Nephron (organoid): ENCODE results near the gene KIFAP3.

Source experiments
- H3K27ac Mint-ChIP-seq, 3 experiments: 2 replicates each; pipeline ENCODE4 v1.8.0; 2020; ENCODE audit warnings: mixed read lengths in 3 of 3, mild to moderate bottlenecking in 2 of 3, moderate library complexity in 1 of 3
- H3K27me3 Mint-ChIP-seq: 2 replicates; pipeline ENCODE4 v1.8.0; 2021; ENCODE audit warnings: low read depth, mild to moderate bottlenecking, moderate library complexity, mixed read lengths
- H3K36me3 Mint-ChIP-seq: 2 replicates; pipeline ENCODE4 v1.8.0; 2020; ENCODE audit warnings: low read depth, mixed read lengths
- H3K4me1 Mint-ChIP-seq: 2 replicates; pipeline ENCODE4 v1.8.0; 2020; ENCODE audit warnings: mixed read lengths
- H3K4me3 Mint-ChIP-seq, 3 experiments: 2 replicates each; pipeline ENCODE4 v1.8.0; 2020; ENCODE audit warnings: mild to moderate bottlenecking in 3 of 3, mixed read lengths in 3 of 3, moderate library complexity in 2 of 3
- H3K9me3 Mint-ChIP-seq: 2 replicates; pipeline ENCODE4 v1.8.0; 2020; ENCODE audit warnings: mixed read lengths
- CTCF ChIP-seq, 3 experiments: fragments of 200-600 bp; sonication (generic); IDR thresholded peaks; one replicate each; pipeline ENCODE4 v1.5.0; 2021; ENCODE audit warnings: antibody characterized with exemption in 3 of 3; ENCODE audit not compliant: unreplicated experiment in 3 of 3

KIFAP3 gene

GRCh38 chr1:169889871-169890270 is 184.6 kb downstream of the KIFAP3 start:
- Mint-ChIP-seq H3K4me3 (peak overlapping the region in 1 of 3 experiments; percentile 28), H3K27ac (peak overlapping the region in 1 of 3 experiments; percentile 0), H3K27me3 (no peaks in the 10 kb centered on the region), H3K4me1 (peaks cover 28% of the 10 kb centered on the region), H3K9me3 (no peaks in the 10 kb centered on the region), H3K36me3 (peaks cover 29% of the 10 kb centered on the region)
- TF ChIP-seq CTCF (IDR thresholded peaks at IDR 0.05; ENCODE audit: unreplicated experiment in 3 of 3) = no peak

GRCh38 chr1:169886931-169887330 is 187.6 kb downstream of the KIFAP3 start:
- Mint-ChIP-seq H3K4me3 (no peak overlapping the region), H3K4me1 (peaks cover 18% of the 10 kb centered on the region), H3K36me3 (peaks cover 37% of the 10 kb centered on the region), H3K27me3 (no peaks in the 10 kb centered on the region), H3K9me3 (no peaks in the 10 kb centered on the region), H3K27ac (no peak overlapping the region)
- TF ChIP-seq CTCF (IDR thresholded peaks at IDR 0.05; ENCODE audit: unreplicated experiment in 3 of 3) = no peak

GRCh38 chr1:169886422-169886821 is 188.1 kb downstream of the KIFAP3 start:
- peaks cover 15% of the 10 kb centered on the region for H3K4me1 Mint-ChIP-seq
- no peak overlapping the region for H3K27ac Mint-ChIP-seq
- H3K36me3 Mint-ChIP-seq = peaks cover 40% of the 10 kb centered on the region
- H3K4me3 Mint-ChIP-seq = no peak overlapping the region
- no peaks in the 10 kb centered on the region for H3K27me3 Mint-ChIP-seq
- no peak for TF ChIP-seq CTCF (IDR thresholded peaks at IDR 0.05; ENCODE audit: unreplicated experiment in 3 of 3)
- H3K9me3 Mint-ChIP-seq = no peaks in the 10 kb centered on the region

GRCh38 chr1:169885207-169885606 is 189.3 kb downstream of the KIFAP3 start:
- Mint-ChIP-seq H3K36me3 (peaks cover 43% of the 10 kb centered on the region), H3K27ac (no peak overlapping the region)

GRCh38 chr1:169884634-169885033 is 189.9 kb downstream of the KIFAP3 start:
- no peak overlapping the region for H3K4me3 Mint-ChIP-seq
- no peaks in the 10 kb centered on the region for H3K27me3 Mint-ChIP-seq
- H3K4me1 Mint-ChIP-seq = peaks cover 5% of the 10 kb centered on the region

More at GRCh38 chr1:169885207-169885606, 189.3 kb downstream of the KIFAP3 start:
- Mint-ChIP-seq H3K9me3 (no peaks in the 10 kb centered on the region), H3K4me1 (peaks cover 5% of the 10 kb centered on the region), H3K27me3 (no peaks in the 10 kb centered on the region), H3K4me3 (no peak overlapping the region)
- no peak for TF ChIP-seq CTCF (IDR thresholded peaks at IDR 0.05; ENCODE audit: unreplicated experiment in 3 of 3)

More at GRCh38 chr1:169884634-169885033, 189.9 kb downstream of the KIFAP3 start:
- TF ChIP-seq CTCF (IDR thresholded peaks at IDR 0.05; ENCODE audit: unreplicated experiment in 3 of 3) = no peak
- no peak overlapping the region for H3K27ac Mint-ChIP-seq
- peaks cover 43% of the 10 kb centered on the region for H3K36me3 Mint-ChIP-seq
- H3K9me3 Mint-ChIP-seq = no peaks in the 10 kb centered on the region
